HG02763 (cell line): ENCODE measurements around the gene LDLRAD4.

ENCODE experiments used
- ATAC-seq: cut with Tn5 transposase; IDR thresholded peaks from one replicate; pipeline ENCODE4 v1.9.1; 2021; ENCODE audit warnings: mild to moderate bottlenecking, moderate library complexity; ENCODE audit not compliant: unreplicated experiment

Gene LDLRAD4

DNA sequence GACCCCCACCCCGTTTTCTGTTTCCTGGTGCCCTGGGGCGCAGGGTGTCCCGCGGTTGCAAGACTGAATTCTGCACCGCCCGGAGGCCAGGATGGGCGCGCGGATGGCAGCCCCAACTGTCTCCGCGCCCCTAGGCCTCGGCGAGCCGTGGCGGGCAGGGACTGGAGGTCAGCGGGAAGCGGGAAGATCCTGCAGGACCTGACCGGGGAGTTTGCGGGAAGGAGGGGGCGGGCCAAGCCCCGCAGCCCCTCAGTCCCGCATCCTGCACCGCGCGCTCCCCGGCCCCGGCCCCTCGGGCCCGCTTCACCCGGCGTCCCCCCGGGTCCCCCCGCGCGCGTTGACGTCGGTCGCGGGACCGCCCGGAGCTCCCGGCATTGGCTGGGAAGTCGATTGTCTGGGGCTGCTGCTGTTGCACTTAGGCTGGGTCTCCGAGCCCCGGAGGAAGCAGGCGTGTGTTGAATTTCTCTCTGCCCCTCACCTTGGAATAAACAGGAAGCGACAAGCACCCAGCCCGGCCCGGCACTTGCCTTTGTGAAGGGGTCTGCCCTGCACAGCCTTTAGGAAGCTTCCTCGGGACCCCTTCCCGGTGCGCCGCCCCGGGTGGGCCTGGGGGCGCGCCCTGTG is at the start of gene LDLRAD4:
Gene LDLRAD4 (plus strand): TSS at position 393 of the 624 bp plus-strand sequence.
- ATAC-seq: no peak

DNA sequence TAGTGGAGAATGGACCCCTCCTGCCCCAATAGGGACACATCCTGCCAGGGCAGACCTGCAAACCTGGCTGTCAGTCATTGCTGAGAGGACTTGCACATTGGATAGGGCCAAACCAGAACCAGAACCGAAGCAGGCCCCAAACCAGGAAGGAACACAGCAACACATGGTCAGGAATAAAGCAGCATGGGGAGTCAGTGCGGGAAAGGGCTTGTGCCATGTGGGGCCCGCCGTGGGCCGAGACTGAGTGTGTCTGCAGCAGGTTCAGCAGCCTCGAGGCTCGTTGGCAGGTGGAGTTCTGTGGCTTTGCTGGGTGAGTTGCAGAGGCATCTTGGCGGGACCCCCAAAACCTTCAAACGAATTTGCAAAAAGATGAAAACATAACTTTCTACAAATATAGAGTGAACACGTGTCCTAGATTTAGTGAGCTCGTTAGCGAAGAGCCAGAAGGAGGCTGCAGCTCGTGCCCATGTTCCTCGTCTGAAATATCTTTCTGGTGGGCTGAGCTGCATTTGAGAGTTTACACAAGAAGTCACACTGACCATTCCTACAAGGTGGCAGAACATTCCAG is 44.9 kb upstream of the LDLRAD4 start:
- no peak for ATAC-seq

DNA sequence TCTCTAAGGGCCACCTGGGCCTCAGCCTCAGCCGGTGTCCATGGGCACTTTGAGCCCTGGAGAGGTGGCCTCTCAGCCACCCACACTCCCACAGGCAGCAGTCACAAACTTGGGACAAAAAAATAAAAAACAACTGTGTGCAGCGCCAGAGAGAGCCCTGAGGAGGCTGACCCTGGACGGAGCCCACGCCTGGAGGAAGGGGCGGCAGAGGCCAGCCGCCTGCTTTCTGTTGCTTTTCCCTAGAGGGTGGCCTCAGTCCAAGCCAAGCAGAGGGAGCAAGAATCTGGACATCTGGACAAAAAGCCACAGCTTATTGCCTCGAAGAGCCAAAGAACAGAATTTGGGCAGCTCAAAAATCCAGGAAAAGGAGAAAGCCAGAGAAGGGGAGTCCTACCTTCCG is 43.3 kb upstream of the LDLRAD4 start:
- no peak for ATAC-seq

DNA sequence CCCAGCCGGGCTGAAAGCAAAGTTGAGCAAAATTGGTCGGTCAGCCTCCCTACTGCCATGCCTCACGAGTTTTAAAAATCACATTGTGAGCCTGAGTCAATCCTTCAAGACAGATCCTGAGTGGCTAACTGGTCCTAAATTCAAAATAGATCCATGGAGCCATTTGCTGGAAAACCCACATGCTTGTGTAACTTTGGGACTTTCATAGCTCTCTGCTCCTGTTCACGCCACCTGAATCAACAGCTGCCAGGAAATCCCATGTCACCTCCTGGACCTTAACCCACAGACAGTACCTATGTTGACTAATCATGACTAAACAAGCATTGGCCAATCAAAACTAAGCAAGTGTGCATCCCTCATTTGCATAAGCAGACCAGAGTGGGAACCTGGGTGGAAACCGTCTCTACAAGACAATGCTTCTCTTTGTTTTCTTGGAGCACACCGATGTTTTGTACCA is 42.8 kb upstream of the LDLRAD4 start:
- no peak for ATAC-seq

DNA sequence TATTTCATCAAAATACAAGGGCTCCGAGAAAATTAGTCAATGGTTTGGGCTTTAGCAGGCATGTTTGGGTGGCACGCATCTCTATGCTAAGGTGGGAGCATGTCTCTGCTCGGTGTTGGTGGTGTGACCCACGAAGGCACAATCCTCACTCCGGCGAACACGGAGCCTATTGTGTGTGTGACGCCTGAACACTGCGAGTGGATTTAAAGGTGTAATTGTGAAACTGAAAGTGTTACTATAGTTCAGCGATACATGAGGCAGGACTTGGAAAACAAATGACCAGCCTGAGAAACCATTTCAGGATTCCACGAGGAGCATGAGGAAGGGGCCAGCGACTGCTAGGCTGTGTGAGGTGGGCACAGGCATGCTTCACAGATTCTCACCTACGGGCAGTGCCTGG is 41.7 kb upstream of the LDLRAD4 start:
- ATAC-seq: no peak

DNA sequence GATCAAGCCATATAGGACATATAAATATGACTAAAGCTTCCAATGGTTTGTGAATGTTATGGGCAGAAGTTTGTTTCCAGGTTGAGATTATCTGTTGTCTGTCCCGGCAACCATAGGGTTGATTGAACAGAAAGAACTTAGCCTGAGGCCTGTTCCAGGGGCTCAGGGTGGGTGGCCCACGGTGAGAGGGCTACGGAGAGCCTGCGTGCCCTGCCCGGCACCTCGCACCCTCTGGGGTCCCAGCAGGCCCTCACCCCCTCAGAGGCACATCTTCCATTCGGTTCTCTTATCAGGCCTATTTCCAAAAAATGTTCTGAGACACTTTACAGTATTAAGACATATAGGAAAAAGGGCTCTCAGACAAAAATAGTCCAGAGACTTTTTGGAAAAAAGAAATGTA is 40.4 kb upstream of the LDLRAD4 start:
- ATAC-seq: no peak

DNA sequence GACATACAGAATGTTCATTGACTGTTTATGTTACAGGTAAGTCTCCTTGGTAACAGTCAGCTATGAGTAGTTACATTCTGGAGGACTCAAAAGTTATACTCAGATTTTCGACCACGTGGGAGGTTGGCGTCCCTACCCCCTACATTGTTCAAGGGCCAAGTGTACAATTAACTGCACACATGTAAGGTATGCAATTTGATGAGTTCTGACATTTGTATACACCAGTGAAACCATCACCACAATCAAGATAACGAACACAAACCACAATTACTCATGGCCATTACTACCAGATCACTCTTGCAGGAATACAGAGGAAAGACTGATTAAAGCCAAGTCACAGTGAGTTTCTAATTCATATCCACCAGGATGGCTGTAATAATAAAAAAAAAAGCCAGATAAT is 39.6 kb upstream of the LDLRAD4 start:
- ATAC-seq: no peak

DNA sequence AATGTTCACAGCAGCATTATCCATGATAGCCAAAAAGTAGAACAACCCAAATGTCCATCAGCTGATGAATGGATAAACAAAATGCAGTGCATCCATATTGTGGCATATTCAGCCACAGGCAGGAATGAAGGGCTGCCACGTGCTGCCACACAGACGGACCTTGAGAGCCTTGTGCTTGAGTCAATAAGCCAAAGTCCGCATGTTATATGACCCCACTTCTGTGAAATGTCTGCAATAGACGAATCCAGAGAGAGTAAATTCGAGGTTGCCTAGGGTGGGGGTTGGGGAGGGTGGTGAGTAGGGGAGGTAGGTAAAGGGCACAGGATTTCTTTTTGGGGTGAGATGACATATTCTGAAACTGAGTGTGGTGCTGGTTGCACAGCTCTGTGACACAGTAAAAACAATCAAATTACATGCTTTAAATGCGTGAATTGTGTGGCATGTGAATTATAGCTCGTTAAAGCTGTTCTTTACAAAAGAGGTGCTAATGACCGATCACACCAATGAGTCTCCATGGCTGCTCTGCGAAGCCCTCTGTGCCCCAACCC is 38.9 kb upstream of the LDLRAD4 start:
- ATAC-seq: no peak

DNA sequence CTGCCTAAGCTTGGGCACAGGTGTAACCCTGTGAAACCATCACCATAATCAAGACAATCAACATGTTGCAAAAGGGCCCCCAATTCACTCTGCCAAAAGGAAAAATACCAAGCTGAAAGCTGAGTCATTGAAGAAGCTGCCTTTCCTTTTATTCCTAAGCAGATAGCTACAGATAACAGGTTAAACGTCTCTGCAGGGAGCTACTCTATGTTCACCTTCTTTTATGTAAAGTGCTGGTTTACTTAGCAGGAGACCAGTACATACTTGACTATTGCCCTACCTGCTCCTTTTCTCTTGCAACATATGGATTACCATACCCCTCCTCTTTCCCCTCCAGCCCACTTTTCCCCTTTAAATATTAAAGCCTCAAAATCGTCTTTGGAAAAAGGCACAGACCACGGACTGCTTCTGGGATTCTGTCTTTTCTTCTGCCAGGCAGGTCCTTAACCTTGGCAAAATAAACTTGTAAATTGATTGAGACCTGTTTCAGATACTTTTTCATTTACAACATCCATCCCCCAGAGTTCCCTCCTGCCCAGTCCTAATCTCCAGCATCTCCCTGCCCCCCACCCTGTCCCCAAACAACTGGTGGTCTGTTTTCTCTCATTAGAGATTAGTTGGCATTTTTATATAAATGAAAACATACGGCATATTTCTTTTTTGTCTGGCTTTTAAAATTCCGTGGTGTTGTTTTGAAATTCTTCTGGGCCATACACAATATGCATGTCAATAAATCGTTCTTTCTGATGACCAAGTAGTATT is 37.8 kb upstream of the LDLRAD4 start:
- ATAC-seq: no peak

DNA sequence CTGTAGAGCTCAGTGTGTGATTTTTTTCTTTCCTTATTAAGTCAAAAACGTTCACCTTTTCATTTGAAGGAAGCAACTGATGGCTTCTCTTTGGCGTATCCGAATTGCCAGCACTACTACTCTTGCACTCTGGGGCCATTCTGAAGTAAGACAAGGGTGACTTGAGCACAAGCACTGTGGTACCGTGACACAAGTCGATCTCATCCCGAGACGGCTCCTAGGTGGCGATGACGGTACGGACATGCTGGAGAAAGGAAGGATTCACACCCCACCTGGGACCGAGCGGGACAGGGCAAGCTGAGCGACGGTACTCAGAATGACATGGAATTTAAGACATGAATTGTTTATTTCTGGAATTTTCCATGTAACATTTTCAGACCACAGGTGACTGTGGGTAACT is 36.8 kb upstream of the LDLRAD4 start:
- no peak for ATAC-seq

DNA sequence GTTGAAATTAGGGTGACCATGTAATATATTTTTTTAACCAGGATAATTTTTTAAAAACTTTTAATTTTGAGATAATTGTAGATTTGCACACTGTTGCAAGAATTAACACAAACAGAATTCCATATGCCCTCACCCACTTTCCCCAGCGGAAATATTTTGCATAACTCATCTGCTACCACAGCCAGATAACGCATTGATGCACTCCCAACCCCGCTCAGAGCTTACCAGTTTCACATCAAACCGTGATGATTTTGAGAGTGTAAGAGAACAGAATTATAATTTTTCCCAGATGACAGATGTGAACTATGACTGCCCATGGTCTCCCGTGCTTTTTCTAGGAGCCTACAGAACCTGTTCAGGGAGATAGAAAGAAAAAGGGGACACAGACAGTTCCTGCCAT is 35.2 kb upstream of the LDLRAD4 start:
- ATAC-seq: no peak

DNA sequence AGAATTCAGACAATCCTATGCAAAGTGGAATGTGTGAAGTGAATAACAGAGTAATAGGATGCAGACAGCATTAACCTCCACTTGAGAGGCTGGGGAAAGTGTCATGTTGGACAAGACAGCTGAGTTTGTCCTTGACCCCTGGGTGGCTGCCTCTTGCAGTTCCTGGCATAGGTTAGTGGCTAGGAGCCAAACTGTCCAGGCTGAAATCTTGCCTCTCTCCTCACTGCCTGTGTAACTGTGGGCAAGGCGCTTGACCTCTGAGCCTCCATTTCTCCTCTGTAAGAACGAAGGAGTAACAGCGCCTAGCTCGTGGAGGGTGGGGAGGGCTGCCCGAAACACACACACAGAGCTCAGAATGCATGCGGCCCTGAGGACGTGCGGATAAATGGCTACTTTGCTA is 34.8 kb upstream of the LDLRAD4 start:
- no peak for ATAC-seq

DNA sequence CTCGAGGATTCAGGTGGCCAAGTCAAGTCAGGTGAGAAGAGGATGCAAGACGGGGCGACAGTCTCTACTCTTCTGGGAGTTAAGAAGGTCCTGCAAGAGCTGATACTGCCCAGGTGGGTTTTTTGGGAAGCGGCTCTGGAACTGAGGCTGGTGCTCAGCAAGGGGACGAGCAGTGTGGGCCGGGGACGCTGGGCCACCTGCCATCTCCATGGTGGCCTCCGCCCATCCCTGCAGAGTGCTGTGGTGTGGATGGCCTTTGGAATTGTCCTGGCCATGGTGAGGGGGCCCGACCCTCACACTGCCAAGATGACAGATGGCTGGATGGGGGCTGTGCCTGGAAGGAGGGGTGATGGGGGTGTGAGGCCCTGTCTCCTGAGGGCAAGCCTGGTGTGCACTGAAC is 34.2 kb upstream of the LDLRAD4 start:
- ATAC-seq: no peak

DNA sequence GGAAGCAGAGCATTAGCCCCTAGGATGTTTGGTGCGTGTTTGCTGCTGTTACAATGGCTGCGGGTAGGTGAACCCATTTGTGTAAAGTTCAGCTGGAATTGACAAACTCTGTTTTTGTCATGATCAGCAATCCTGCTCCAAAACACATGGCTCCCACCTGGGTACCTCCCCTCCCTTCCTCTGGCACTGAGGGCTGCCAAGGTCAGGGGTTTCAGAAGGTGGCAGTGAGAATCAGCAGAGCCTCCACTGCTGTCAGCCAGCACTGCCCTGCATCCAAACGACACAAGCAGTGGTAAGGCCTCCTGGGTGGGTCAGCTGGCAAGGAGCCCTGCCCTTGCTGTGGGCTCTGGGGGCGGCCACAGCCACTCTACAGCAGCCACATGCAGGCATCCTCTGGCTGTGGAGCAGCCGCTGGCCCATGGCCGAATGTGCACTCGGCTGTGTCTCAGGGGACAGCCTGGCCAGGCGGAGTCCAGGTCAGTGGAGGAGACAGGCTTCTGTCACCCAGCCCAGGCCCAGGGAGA is 32.8 kb upstream of the LDLRAD4 start:
- no peak for ATAC-seq

DNA sequence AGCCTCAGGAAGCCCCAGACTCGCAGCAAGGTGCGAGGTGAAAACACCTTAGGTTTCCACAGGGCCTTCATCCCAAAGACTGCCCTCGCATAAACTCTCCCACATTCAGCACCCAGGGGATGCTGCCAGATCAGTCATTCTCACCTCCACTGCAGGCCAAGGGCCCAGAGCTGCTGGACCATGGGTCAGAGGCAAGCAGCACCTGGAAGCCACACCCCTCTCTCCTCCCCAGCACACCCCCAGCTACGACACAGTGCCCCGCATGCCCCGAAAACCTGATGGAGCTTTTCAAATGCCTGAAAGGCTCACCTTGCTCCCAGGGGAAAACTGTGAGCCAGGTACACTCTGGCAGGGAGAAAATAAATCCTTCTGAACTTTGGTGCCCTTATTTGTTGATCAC is 31.9 kb upstream of the LDLRAD4 start:
- no peak for ATAC-seq

DNA sequence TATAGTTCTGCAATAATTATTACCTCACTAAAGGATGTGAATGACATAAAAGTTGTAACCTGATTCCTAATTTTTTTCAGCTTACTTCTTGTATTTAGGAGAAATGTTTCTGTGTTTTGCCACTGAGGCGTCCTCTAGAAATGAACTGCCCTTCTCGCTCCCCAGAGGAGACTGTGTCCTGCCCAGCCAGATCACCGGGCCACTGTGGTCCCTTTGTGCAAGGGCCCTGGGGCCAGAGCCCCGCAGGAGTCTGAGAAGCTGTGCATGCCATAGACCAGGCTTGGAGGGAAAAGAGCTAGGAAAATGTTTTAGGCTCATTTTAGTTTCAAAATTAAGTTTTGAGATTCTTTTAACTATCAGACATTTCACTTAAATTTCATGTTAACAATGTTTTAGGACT is 31.1 kb upstream of the LDLRAD4 start:
- ATAC-seq: no peak

DNA sequence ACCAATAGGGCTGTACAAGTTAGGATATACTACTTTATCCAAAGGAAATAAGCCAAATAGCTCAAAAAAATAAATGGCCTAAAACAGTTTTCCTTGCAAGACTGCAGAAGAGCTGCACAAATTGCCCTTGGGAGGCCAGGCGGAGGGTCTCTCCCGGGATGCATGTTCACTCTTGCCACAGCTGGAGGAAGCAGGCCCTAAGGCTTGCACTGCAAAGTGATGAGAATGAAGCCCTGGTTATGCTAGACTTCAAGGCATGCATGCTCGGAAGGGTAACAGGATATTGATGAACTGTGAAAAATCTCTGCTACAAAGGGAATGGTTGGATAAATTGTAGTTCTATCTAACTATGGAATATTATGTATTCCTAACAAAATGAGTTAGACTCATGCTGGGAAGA is 27.5 kb upstream of the LDLRAD4 start:
- ATAC-seq: no peak

DNA sequence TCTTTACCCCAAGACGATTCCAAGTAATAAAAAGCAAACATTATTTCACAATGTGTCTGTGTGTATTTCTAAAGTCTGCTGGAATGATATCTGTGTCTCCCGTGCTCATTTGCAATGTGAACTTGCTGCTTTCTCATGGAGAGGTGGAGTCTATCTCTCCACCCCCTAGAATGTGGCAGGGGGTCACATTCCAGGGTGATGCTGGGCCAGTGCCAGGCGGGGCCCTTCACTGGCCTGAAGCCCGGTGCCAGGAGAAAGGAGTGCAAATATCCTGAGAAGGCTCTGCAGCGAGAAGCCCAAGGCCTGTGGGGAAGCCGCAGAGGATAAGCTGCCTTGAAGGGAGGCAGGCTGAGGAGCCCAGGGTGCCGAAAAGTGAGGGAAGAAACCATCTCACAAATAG is 26.8 kb upstream of the LDLRAD4 start:
- no peak for ATAC-seq

DNA sequence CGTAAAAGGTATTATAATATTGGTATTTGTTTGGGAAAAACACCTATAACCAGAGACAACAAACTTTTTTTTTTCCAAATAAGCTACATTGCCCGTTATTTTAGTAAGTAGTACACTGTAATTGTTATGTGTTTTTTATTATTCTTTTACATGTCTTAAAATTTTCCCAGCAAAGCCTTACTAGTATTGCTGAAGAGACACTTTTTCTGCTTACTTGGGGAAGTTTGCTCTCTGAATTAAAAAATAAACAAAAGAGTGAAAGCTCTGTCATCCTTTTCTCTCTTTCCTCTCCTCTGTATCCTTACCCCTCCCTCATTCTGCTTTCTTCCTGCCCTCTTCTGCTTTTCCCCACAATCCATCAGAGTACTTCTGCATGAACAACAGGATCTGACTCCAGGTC is 25.6 kb upstream of the LDLRAD4 start:
- no peak for ATAC-seq

DNA sequence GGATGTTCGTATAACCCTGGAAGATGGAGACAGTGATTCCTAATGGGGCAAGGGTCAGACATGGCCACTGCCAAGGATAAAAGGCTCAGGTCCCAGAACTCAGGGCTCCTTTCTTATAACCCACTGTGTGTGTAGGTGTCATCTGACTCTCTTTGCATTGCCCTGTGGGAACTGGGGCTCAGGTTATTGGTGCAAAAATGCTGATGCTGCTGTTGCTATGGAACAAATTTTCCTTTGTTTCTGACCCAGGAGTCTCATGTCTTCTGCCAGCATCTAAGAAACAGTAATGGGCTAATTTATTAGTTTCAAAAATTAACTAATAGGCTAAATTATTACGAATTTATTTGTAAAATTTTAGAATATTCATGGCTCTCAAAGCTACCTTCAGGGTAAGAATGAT is 24.3 kb upstream of the LDLRAD4 start:
- no peak for ATAC-seq

DNA sequence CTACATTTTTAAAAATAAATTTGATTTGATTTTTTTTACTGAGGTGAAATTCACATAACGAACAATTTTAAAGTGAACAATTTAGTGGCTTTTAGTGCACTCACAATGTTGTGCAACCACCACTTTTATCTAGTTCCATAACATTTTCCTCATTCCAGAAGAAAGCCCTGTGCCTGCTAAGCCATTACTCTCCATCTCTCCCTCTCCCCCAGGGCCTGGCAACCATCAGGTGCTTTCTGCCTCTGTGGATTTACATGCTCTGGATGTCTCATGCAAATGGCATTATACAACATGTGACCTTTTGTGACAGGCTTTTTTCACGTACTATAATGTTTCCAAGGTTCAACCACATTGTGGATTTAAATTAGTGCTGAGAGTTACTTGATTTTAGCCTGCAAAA is 19.9 kb upstream of the LDLRAD4 start:
- ATAC-seq: no peak

DNA sequence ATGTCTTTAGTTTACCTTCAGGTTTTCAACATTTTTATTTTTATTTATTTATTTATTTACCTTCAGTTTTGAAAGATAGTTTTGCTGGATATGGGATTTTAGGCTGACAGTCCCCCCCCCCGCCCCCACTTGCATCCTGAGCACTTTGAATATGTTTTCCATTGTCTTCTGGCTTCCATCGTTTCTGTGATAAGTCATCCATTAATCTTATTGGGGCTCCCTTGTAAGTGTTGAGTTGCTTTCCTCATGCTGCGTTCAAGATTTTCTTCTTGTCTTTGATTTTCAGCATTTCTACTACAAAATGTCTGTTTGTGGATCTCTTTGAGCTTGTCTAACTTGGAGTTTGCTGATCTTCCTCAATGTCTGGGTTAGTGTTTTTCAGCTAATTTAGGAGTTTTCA is 19.4 kb upstream of the LDLRAD4 start:
- ATAC-seq: no peak
